Measurements from ENCODE around the gene DAB1. TPM values are rescaled to one million over a fixed set of nuclear protein-coding genes. Genes with fewer than 3 reads are reported as not detected.
"Not testable (repeated sequence)": the region's sequence is repeated elsewhere in the genome, so short reads cannot be mapped to it uniquely, and the experiment has no call there.

The DAB1 gene
- total and polyA plus RNA-seq, 8 donors = 0.04 to 1.4 (median 0.39) TPM

- FAIRE-seq (no peak), ATAC-seq (no peak), DNase-seq (no peak)
- Histone ChIP-seq H3K27ac (no peak overlapping the region), H3K36me3 (no peaks in the 10 kb centered on the region), H3K4me1 (no peaks in the 10 kb centered on the region), H3K27me3 (no peaks in the 10 kb centered on the region), H3K4me3 (no peak overlapping the region), H3K9me3 (no peaks in the 10 kb centered on the region)
- intact Hi-C loops (cut with DNase I) = no loop called here
- WGBS, 2 donors = 86 to 92% methylated on average over 1 of the region's 1 CpG
- no peak for TF ChIP-seq CTCF (IDR thresholded peaks at IDR 0.05)
Observed at GRCh38 chr1:57091642-57092041, 332.2 kb downstream of the DAB1 start.

- Histone ChIP-seq H3K4me1 (no peaks in the 10 kb centered on the region), H3K9me3 (no peaks in the 10 kb centered on the region), H3K4me3 (no peak overlapping the region), H3K27me3 (no peaks in the 10 kb centered on the region), H3K27ac (no peak overlapping the region), H3K36me3 (no peaks in the 10 kb centered on the region)
- DNase-seq = no peak
- no peak for FAIRE-seq
- intact Hi-C loops (cut with DNase I) = no loop called here
- no peak for TF ChIP-seq CTCF (IDR thresholded peaks at IDR 0.05)
- ATAC-seq = no peak
- WGBS, 2 donors = 60 to 62% methylated on average over 3 of the region's 3 CpGs
Observed at GRCh38 chr1:57089855-57090254, 334.0 kb downstream of the DAB1 start.

DNA sequence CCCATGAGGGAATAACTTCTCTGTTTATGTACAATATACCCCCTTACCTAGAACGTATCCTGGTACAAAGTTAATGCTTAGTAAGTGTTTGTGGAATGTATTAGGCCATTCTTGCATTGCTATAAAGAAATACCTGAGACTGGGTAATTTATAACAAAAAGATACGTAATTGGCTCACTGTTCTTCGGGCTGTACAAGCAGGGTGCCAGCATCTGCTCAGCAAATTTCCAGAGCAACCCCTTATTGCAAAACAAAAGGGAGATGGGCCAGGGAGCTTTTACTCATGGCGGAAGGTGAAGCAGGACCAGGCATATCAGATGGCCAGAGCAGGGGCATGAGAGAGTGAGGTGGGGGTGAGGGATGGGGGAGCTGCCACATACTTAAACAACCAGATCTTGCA is 334.6 kb downstream of the DAB1 start:
- Histone ChIP-seq H3K4me1 (no peaks in the 10 kb centered on the region), H3K4me3 (no peak overlapping the region), H3K9me3 (no peaks in the 10 kb centered on the region), H3K36me3 (no peaks in the 10 kb centered on the region), H3K27me3 (no peaks in the 10 kb centered on the region), H3K27ac (no peak overlapping the region)
- DNase-seq (no peak), ATAC-seq (no peak), FAIRE-seq (no peak)
- no peak for TF ChIP-seq CTCF (IDR thresholded peaks at IDR 0.05)
- intact Hi-C loops (cut with DNase I) = no loop called here
- WGBS, 2 donors = 78 to 87% methylated on average over 4 of the region's 4 CpGs

GRCh38 chr1:57088653-57089052 is 335.2 kb downstream of the DAB1 start:
- H3K27me3 ChIP-seq = no peaks in the 10 kb centered on the region
- DNase-seq (no peak), FAIRE-seq (no peak), ATAC-seq (no peak)
- no peak for TF ChIP-seq CTCF (IDR thresholded peaks at IDR 0.05)
- no peaks in the 10 kb centered on the region for H3K36me3 ChIP-seq
- 82 to 83% methylated on average over 6 of the region's 6 CpGs for WGBS, 2 donors
- H3K4me1 ChIP-seq = no peaks in the 10 kb centered on the region
- no peak overlapping the region for H3K4me3 ChIP-seq
- intact Hi-C loops (cut with DNase I) = no loop called here
- no peaks in the 10 kb centered on the region for H3K9me3 ChIP-seq
- no peak overlapping the region for H3K27ac ChIP-seq

- FAIRE-seq; intact Hi-C loops (cut with DNase I): not testable (repeated sequence)
- WGBS, 2 donors = 86 to 100% methylated on average over 1 to 2 of the region's 3 CpGs
Observed at GRCh38 chr1:57087660-57088059, 336.2 kb downstream of the DAB1 start.

GRCh38 chr1:57086154-57086553 is 337.7 kb downstream of the DAB1 start:
- Histone ChIP-seq H3K4me3 (no peak overlapping the region), H3K36me3 (no peaks in the 10 kb centered on the region), H3K9me3 (no peaks in the 10 kb centered on the region), H3K4me1 (no peaks in the 10 kb centered on the region), H3K27ac (no peak overlapping the region), H3K27me3 (no peaks in the 10 kb centered on the region)
- intact Hi-C loops (cut with DNase I) = no loop called here
- ATAC-seq (no peak), FAIRE-seq (no peak), DNase-seq (no peak)
- TF ChIP-seq CTCF (IDR thresholded peaks at IDR 0.05) = no peak
- 55 to 64% methylated on average over 6 of the region's 6 CpGs for WGBS, 2 donors

More at GRCh38 chr1:57087660-57088059, 336.2 kb downstream of the DAB1 start:
- DNase-seq, H3K36me3 ChIP-seq, H3K9me3 ChIP-seq, H3K27me3 ChIP-seq, ATAC-seq, H3K4me1 ChIP-seq, H3K4me3 ChIP-seq, H3K27ac ChIP-seq: not testable (repeated sequence)

Data from pancreas (tissue), 10 donors.